Stimulated activated CD8-positive, alpha-beta memory T cell treated with anti-CD3 and anti-CD28 coated beads, Interleukin-2, amount 100 ng/mL, for 1 hour (primary cell): ENCODE data around the gene REPS2.
"Not testable (repeated sequence)": the region's sequence is repeated elsewhere in the genome, so short reads cannot be mapped to it uniquely, and the experiment has no call there.

ENCODE experiments used
- DNase-seq, 2 donors: peaks; one replicate each; pipeline ENCODE4 v3.0.0-alpha.2; 2020; ENCODE audit warnings: low read depth in 2 of 2

Gene REPS2

DNA sequence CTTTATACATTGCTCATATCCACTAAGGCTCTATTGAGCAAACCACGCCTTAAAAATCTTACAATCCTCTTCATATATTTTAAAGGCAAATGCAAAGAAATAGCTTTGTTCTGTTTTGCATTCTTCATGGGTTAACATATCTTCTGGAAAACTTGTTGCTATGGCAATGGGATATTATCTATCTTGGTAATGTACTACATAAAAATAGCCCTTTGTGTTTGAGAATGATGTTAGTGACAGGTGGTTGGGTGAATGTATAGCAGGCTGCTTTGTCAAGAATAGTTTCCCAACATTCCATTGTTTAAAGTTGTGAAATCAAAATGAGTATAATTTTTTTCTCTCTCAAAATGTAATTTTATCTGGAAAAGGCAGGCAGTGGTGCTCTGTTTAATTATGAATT, 16.8 kb downstream of the REPS2 start:
- no peak for DNase-seq

- DNase-seq: not testable (repeated sequence)
These were observed 18.5 kb downstream of the REPS2 start for GRCh38 chrX:16964976-16965375.

- no peak for DNase-seq
These were observed 20.4 kb downstream of the REPS2 start for GRCh38 chrX:16966752-16967448.

GRCh38 chrX:16968753-16969152, 22.3 kb downstream of the REPS2 start:
- not testable (repeated sequence) for DNase-seq

- no peak for DNase-seq
These were observed 24.5 kb downstream of the REPS2 start for GRCh38 chrX:16970977-16971376.

- DNase-seq: no peak
These were observed 25.2 kb downstream of the REPS2 start for GRCh38 chrX:16971694-16972093.

DNA sequence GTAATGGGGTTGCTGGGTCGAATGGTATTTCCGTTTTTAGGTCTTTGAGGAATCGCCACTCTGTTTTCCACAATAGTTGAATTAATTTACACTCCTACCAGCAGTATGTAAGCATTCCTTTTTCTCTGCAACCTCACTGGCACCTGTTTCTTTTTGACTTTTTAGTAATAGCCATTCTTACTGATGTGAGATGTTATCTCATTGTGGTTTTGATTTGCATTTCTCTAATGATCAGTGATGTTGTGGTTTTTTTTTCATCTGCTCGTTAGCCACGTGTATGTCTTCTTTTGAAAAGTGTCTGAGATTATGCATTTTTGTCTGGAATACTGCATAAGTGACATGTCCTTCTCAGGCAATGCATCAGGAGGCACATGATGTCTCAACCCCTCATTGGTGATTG, 28.8 kb downstream of the REPS2 start:
- no peak for DNase-seq

DNA sequence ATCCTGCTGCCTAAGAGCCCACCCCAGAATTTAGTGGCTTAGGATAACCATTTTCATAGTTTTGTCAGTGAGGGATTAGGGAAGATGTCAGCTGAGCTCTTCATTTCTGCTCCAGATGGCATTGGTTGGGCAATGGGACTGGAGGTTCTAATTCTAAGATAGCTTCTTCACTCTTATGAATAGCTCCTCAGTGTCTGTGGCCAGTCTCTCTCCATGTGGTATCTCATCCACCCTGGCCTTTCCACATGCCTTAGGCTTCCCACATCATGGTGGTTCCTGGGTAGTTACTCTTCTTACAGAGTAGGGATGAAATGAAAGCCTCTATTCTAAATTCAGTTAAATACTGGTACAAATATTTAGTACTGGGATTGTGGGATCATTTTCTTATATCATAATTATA, 31.3 kb downstream of the REPS2 start:
- DNase-seq: no peak

DNA sequence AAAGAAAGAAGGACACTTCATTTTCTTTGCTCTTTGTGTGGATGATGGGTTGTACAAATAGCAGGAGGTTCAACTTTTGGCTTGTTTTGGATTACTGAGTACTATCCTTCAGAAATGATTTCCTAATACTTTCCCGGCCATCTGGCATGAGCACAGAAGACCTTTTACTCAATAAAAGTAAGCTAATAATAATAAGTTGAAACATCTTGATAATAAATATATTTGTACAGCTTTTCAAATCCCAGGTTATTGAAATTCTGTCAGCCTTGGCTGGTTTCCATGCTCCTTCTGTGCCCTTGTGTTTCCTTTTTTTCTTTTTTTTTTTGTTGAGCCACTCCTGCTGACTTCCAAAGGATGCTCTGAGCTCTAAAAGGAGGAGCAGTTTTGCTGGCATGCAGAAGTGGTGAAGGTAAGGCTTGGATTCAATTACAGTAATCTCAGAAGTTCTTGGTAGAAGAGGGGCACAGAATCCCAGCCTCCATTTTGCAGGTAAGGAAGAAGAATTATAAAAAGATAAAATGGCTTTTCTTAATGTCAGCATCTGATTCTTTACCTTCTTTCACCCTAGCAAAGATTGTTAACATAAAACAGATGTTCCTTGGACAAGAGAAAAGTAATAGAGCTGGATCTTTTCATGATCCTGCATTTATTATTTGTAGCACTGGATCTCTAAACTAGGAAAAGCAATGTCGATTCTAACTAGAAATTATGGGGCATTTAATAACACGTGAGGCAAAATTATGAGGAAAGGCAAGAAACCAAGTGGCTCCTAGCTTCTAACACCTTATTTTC, 31.9 kb downstream of the REPS2 start:
- no peak for DNase-seq

DNA sequence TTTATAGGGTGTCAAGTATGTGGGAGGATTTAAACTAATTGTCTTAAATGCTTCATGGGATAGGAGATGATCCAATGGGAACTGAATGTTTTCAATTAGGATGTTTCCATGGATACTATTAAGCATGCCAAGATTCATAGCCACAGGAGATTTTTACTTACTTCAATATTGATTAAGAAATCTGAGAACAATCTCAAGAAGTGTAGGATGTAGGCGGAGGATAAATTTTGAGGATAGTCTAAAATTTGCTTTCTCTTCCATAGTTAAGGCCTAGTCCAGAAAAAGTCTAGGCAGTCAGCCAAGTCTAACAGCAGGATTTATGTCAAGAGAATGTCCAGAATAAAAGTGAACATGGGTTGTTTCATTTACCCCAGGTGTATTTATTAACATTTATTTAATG, 32.8 kb downstream of the REPS2 start:
- DNase-seq: no peak

DNA sequence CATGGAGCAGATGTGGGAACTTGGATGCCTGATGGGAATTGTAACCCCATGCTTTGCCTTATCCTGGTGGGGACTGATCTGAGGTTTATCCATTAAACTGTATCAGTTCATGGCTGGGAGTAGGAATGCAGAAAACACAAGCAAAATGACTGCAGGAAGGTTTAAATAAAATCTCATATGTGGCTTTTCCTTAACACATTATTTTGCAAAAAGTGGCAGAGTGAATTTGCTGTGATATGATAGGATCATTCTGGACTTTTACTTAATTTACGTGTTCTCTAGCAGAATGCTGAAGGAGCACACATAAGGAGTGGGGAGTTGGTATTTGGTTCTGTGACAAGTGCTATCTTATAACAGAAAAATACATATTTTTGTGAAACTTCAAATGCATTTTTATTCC, 34.8 kb downstream of the REPS2 start:
- DNase-seq: no peak

DNA sequence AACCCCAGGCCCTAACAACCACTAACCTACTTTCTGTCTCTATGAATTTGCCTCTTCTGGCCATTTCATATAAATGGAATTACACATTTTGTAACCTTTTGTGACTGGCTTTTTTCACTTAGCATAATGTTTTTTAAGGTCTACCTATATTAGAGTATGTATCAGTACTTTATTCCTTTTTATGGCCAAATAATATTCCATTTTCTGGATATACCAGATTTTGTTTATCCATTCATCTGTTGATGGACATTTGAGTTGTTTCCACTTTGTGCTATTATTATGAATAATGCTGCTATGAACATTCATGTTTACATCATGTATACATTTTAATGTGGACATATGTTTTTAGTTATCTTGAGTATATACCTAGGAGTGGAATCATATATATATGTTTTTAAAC, 35.5 kb downstream of the REPS2 start:
- no peak for DNase-seq

DNA sequence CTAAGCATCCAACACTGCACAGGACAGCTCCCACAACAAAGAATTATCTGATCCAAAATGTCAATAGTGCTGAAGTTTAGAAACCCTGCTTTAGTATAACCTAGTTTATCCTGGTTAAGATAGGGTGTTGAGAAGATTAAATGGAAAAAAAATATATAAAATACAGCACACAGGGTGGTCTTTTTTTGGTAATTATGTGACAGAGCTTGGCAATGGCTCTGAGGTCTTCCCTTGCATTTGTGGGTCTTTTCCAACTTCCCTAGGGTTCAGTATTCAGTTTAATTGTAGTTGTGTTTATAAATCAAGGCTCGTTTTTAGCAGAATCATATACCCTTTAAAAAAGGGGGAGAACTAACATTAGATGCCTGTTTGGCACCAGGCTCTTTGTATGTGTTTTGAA, 36.6 kb downstream of the REPS2 start:
- DNase-seq: no peak

DNA sequence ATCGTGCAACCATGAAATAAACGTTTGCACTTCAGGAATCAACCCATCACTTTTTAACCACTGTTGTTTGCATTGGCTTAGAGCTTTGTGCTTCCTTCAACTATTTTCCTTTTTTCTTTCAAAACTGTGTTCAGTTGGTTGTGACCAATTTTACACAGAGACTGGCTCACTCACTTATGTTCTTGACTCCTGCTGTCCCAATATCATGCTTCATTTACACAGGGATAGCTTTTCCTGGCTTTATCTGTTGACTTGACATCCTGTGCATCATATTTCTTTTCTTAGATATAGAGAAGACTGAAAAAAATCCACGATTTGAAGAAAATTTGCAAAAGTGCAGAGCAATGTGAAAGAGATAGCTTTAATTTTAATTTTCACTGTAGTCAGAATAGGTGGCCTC, 38.8 kb downstream of the REPS2 start:
- no peak for DNase-seq

GRCh38 chrX:16986169-16986568, 39.7 kb downstream of the REPS2 start:
- DNase-seq: no peak

DNA sequence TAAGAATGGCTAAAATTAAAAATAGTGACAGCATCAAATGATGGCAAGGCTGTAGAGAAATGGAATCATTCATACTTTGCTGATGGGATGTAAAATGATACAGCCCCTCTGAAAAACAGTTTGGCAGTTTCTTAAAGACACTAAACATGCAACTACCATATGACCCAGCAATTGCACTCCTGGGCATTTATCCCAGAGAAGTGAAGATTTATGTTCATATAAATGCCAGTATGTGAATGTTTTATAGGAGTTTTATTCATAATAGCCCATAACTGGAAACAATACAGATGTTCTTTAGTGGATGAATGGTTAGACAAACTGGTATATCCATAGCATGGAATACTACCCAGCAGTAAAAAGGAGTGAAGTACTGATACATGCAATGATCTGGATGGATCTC, 43.3 kb downstream of the REPS2 start:
- DNase-seq: no peak

DNA sequence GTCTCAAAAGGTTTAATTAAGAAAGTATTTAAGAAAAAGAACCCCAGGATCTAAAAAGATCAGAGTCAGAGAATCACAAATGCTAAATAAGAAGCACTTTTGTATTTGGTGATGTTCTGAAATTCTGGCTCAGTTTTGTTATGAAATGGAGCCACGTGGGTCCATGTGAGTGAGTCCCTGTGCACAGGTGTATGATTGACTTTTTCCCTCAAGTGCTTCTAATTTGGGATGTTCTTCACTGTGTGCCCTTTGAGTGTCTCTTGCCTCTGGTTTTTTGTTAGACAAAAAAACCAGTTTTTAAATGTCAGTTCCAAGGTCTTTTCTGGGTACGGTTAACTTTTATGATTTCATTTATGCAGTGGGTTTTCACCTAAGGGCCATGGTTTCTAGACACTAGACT, 44.4 kb downstream of the REPS2 start:
- no peak for DNase-seq

GRCh38 chrX:16992445-16992844, 46.0 kb downstream of the REPS2 start:
- DNase-seq: no peak

- DNase-seq: no peak
These were observed 46.5 kb downstream of the REPS2 start for GRCh38 chrX:16992951-16993350.

DNA sequence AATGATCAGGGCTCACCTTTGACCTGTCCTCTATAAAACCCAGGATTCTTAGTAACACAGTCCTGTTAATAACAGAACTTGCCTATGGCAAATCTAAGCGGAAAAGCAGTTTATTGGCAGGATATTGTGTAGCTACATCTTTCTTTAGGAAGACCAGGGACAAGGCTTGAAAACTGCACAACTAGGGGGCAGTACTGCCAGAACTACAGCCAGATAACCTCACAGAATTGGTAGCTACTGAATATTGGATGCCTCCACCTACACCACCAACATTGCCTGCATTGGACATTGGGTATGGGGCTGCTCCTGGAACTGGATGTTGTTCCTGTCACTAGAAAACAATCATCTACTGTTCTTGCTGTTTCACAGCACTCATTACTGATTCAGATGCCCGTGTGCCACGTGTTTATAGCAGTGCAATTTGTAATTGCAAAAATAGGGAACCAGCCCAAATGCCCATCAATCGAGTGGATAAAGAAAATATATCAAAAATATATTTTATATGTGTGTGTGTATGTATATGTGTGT, 47.4 kb downstream of the REPS2 start:
- no peak for DNase-seq

DNA sequence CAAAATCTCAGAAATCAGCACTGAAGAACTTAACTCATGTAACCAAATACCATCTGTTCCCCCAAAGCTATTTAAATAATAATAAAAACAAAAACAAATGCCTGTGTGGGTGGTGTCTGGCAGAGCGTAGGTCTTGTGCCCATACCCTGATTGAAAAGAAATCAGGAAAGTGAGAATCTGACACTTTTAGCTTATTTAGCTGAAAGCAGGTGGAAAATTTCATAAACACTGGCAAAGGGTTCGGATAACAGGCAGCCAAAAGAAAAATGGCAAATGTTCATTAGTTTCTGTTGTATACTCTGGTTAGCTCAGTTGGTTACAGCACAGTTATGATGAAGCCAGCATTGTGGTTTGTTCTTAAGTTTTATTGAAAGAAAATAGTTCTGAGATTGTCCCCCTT, 48.3 kb downstream of the REPS2 start:
- DNase-seq: no peak

GRCh38 chrX:16997313-16997712, 50.9 kb downstream of the REPS2 start:
- DNase-seq: no peak

DNA sequence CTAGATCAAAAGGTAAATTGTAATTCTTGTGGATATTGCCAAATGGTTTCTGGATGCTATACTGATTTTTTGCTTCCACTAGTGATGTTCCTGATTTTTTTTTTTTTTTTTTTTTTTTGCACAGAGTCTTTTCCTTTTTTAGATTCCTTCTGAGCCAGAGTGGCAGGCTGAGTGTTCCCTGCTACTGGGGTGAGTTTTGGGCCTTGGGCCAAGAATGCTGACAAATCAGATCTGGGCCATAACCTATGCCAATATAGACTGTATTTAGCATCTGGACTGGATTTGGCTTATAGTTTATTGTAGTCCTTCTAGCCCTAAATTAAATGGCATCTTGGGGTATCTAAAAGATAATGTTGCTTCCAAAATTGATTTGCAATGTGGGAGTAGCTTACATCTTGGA, 52.8 kb downstream of the REPS2 start:
- no peak for DNase-seq
